GM10266 (cell line): ENCODE measurements around the gene VWA8.

Experiments
- DNase-seq: peaks from one replicate; pipeline ENCODE4 v3.0.0; 2012; ENCODE audit errors: extremely low spot score
- TF ChIP-seq, protein P1 (sequence below): IDR thresholded peaks from 2 replicates; pipeline ENCODE4 v1.5.1; 2012; ENCODE audit warnings: mild to moderate bottlenecking, low read depth; ENCODE audit not compliant: control insufficient read depth, insufficient read depth; ENCODE audit errors: missing control alignments

The VWA8 gene

DNA sequence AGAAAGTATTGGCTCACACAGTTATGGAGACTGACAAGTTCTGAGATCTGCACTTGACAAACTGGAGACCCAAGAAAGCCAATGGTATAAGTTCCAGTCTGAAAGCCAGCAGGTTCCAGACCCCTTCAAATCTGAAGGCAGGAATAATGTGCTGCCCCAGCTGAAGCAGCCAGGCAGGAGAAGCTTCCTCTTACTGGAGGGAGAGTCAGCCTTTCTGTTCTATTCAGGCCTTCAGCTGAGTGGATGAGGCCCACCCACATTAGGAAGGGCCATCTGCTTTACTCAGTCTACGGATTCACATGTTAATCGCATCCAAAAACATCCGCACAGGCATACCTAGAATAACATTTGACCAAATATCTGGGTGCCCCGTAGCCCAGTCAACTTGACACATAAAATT is 8.2 kb upstream of the VWA8 start:
- DNase-seq, result no peak
- TF ChIP-seq, protein P1, sequence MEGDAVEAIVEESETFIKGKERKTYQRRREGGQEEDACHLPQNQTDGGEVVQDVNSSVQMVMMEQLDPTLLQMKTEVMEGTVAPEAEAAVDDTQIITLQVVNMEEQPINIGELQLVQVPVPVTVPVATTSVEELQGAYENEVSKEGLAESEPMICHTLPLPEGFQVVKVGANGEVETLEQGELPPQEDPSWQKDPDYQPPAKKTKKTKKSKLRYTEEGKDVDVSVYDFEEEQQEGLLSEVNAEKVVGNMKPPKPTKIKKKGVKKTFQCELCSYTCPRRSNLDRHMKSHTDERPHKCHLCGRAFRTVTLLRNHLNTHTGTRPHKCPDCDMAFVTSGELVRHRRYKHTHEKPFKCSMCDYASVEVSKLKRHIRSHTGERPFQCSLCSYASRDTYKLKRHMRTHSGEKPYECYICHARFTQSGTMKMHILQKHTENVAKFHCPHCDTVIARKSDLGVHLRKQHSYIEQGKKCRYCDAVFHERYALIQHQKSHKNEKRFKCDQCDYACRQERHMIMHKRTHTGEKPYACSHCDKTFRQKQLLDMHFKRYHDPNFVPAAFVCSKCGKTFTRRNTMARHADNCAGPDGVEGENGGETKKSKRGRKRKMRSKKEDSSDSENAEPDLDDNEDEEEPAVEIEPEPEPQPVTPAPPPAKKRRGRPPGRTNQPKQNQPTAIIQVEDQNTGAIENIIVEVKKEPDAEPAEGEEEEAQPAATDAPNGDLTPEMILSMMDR, result no peak

DNA sequence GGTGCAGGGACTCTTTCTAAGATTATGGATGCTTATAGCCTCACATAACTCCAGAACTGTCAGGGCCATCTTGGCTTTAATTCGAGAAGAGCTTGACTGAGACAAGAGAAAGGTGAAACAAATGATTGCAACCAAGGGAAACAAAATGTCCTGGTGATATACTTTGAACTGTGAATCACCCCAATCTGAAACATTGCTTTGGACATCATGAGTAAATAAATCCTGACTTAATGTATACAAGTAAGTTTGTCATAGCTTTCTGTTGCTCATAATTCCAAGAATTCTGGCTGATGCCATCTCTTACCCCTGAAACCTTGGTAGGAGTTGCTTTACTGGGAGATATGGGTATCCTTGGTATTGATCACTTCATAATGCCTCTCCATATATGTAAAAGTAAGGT is 5.8 kb upstream of the VWA8 start:
- no peak for DNase-seq
- TF ChIP-seq, protein P1, result no peak

DNA sequence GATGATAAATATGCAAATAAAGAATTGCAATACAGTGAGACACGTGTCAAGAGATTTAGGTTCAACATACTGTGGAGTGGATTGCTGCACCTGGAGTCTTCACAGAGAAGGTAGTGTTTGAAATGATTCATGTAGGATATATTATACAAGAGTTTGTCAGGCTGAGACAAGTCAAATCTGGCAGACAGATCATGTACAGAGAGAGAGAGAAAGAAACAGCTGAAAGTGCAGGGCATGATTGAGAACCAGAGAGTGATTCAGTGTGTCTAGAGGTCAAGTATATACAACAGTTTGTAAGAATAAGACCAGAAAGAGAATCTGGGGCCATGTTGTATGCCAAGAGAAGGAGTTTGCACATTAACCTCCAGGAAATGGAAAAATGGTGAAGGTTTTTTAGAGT is 2.1 kb upstream of the VWA8 start:
- TF ChIP-seq, protein P1, result no peak
- no peak for DNase-seq

DNA sequence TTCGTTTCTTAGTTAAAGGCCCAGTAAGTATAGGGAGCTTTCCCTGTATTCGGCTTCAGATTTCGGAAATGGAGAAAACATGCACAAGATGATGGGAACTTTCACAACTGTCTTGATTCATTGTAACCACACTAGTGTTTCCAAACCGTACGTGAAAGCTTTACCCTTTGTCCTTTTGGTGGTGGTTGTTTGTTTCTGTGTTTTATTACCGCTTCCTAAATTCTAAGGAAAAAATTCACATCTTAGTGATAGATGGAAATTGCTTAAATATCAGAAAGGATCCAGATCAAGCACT is 504 bp upstream of the VWA8 start:
- DNase-seq, result no peak
- TF ChIP-seq, protein P1, result no peak

DNA sequence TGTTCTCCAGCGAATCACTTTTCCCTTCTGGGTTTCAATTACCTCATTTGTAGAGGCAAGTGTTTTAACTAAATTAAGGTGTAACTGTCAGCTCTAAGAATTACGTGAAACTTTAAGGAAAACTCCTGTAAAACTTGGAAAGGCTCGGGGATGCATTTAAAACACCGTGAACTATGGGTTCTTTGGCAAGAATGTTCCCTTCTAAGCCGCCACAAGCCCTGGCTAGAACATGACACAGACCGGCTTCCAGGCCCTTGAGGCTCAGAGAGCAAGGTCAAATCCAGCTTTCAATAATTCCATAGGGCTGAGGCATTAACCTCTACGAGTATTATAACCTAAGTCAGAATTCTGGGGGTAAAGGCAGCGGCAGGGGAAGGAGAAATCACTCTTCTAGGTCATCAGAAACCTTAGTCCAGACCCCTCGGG is 685 bp downstream of the VWA8 start:
- peak; percentile 25 for DNase-seq

DNA sequence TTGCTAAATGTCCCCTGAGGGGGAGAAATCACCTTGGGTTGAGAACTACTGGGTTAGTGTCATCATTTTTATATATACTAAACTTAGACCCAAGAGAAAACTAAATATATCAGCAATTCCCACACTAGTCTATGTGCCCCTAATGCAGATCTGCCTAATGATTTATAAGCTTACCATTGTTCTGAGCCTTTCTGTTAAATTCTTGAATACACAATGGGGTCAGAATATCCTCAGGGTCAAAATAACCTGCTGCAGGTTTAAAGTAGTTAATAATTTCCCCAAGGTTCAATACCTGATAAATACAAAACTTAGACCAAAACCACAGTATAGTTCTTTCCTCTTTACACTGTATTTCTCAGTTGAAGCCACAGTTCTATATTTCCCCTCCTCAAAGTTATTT is 4.6 kb downstream of the VWA8 start:
- DNase-seq, result no peak
- TF ChIP-seq, protein P1, result no peak

More for the DNA sequence above, 685 bp downstream of the VWA8 start:
- TF ChIP-seq, protein P1, result no peak

DNA sequence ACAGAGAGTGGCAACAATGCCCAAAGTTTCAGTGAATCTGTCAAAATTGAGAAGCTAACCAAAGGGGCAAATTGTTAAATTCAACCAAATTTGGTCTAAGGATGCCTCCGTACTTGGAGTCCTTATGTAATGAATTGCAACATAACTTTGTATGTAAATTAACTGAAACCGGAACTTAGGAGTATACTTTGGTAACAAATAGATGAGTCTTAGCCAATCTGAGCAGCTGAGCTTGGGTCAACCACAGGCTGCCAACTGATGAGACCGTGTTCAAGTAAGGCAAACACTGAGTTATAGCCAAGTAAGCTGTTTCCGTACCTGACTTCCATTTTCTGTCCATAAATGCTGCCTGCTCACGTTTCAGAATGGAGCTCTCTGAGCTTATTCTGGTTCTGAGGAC is 5.3 kb downstream of the VWA8 start:
- TF ChIP-seq, protein P1, result no peak
- DNase-seq, result no peak
